ENCODE results near the gene PDGFRA. TPM values are rescaled to one million over a fixed set of nuclear protein-coding genes. Genes with fewer than 3 reads are reported as not detected.
A peak's percentile ranks its signal among the peaks of the same experiment; 100 is the strongest.

Gene PDGFRA
- total RNA-seq, 4 donors from 2014 or later, result 95.2 to 181 (median 114) TPM

- intact Hi-C loops (cut with DNase I), result no loop called here
These were observed 41.9 kb upstream of the PDGFRA start for GRCh38 chr4:54187148-54187547.

GRCh38 chr4:54189140-54189539, 40.0 kb upstream of the PDGFRA start:
- Histone ChIP-seq H3K27ac (replicated peaks in 1 of 4) (no peak overlapping the region), H3K36me3 (no peaks in the 10 kb centered on the region), H3K27me3 (no peaks in the 10 kb centered on the region), H3K4me3 (no peak overlapping the region), H3K9me3 (no peaks in the 10 kb centered on the region), H3K4me1 (no peaks in the 10 kb centered on the region)
- no peak for TF ChIP-seq POLR2A (IDR thresholded peaks at IDR 0.05; ENCODE audit: low read depth)
- TF ChIP-seq POLR2AphosphoS5 (IDR thresholded peaks at IDR 0.05), result no peak
- TF ChIP-seq EP300 (IDR thresholded peaks at IDR 0.05), result no peak
- TF ChIP-seq, protein P1, sequence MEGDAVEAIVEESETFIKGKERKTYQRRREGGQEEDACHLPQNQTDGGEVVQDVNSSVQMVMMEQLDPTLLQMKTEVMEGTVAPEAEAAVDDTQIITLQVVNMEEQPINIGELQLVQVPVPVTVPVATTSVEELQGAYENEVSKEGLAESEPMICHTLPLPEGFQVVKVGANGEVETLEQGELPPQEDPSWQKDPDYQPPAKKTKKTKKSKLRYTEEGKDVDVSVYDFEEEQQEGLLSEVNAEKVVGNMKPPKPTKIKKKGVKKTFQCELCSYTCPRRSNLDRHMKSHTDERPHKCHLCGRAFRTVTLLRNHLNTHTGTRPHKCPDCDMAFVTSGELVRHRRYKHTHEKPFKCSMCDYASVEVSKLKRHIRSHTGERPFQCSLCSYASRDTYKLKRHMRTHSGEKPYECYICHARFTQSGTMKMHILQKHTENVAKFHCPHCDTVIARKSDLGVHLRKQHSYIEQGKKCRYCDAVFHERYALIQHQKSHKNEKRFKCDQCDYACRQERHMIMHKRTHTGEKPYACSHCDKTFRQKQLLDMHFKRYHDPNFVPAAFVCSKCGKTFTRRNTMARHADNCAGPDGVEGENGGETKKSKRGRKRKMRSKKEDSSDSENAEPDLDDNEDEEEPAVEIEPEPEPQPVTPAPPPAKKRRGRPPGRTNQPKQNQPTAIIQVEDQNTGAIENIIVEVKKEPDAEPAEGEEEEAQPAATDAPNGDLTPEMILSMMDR (IDR thresholded peaks at IDR 0.05), result no peak
- intact Hi-C loops (cut with DNase I), result no loop called here
- WGBS, result 37% methylated on average over 2 of the region's 2 CpGs
- DNase-seq (ENCODE audit: extremely low spot score), result no peak

More at GRCh38 chr4:54187148-54187547, 41.9 kb upstream of the PDGFRA start:
- Histone ChIP-seq H3K4me1 (no peaks in the 10 kb centered on the region), H3K27me3 (no peaks in the 10 kb centered on the region), H3K36me3 (no peaks in the 10 kb centered on the region), H3K27ac (replicated peaks in 1 of 4) (no peak overlapping the region), H3K4me3 (no peak overlapping the region), H3K9me3 (no peaks in the 10 kb centered on the region)
- WGBS, result 75% methylated on average over 9 of the region's 9 CpGs
- no peak for DNase-seq (ENCODE audit: extremely low spot score)
- TF ChIP-seq POLR2A (IDR thresholded peaks at IDR 0.05; ENCODE audit: low read depth), result no peak
- TF ChIP-seq, protein P1 (IDR thresholded peaks at IDR 0.05), result peak in 1 of 3 experiments; percentile 5

GRCh38 chr4:54192811-54193210, 36.3 kb upstream of the PDGFRA start:
- H3K4me3 ChIP-seq, result no peak overlapping the region
- H3K27me3 ChIP-seq, result no peaks in the 10 kb centered on the region
- intact Hi-C loops (cut with DNase I), result no loop called here
- H3K27ac ChIP-seq (replicated peaks in 1 of 4), result no peak overlapping the region
- DNase-seq (ENCODE audit: extremely low spot score), result no peak
- peaks cover 0 to 11% (median 8%) of the 10 kb centered on the region in 4 donors for H3K4me1 ChIP-seq
- H3K9me3 ChIP-seq, result no peaks in the 10 kb centered on the region
- no peaks in the 10 kb centered on the region for H3K36me3 ChIP-seq
- 95% methylated on average over 16 of the region's 16 CpGs for WGBS
- TF ChIP-seq, protein P1 (IDR thresholded peaks at IDR 0.05), result no peak
- TF ChIP-seq EP300 (IDR thresholded peaks at IDR 0.05), result no peak
- no peak for TF ChIP-seq POLR2AphosphoS5 (IDR thresholded peaks at IDR 0.05)
- TF ChIP-seq POLR2A (IDR thresholded peaks at IDR 0.05; ENCODE audit: low read depth), result no peak

GRCh38 chr4:54197926-54198325, 31.2 kb upstream of the PDGFRA start:
- no peak overlapping the region for H3K4me3 ChIP-seq

More at GRCh38 chr4:54197926-54198325, 31.2 kb upstream of the PDGFRA start:
- DNase-seq (ENCODE audit: extremely low spot score), result no peak
- Histone ChIP-seq H3K4me1 (peaks cover 0 to 15% (median 9%) of the 10 kb centered on the region in 4 donors), H3K27ac (replicated peaks in 1 of 4) (peak overlapping the region in 1 of 4 donors; percentile 3), H3K9me3 (peaks cover 0 to 7% (median 0%) of the 10 kb centered on the region in 4 donors), H3K36me3 (no peaks in the 10 kb centered on the region), H3K27me3 (peaks cover 0 to 7% (median 0%) of the 10 kb centered on the region in 4 donors)
- intact Hi-C loops (cut with DNase I), result no loop called here
- 66% methylated on average over 2 of the region's 2 CpGs for WGBS
- TF ChIP-seq, protein P1 (IDR thresholded peaks at IDR 0.05), result no peak
- TF ChIP-seq EP300 (IDR thresholded peaks at IDR 0.05), result no peak
- no peak for TF ChIP-seq POLR2AphosphoS5 (IDR thresholded peaks at IDR 0.05)
- TF ChIP-seq POLR2A (IDR thresholded peaks at IDR 0.05; ENCODE audit: low read depth), result no peak
